Stimulated activated CD8-positive, alpha-beta memory T cell treated with anti-CD3 and anti-CD28 coated beads, Interleukin-7, amount 100 ng/mL, for 48 hours (primary cell): ENCODE results near the gene PAQR4.

Experiments used
- DNase-seq, 2 donors: peaks; one replicate each; pipeline ENCODE4 v3.0.0-alpha.2; 2020; ENCODE audit warnings: low read depth in 1 of 2; ENCODE audit errors: extremely low read depth in 1 of 2

PAQR4 gene

GRCh38 chr16:2977440-2977839 lies 8.3 kb downstream of the PAQR4 start:
- DNase-seq = no peak

GRCh38 chr16:2979669-2980226 lies 10.6 kb downstream of the PAQR4 start:
- no peak for DNase-seq

GRCh38 chr16:2980227-2981176 lies 11.4 kb downstream of the PAQR4 start, which contains the start of gene PKMYT1:
TSS of gene PKMYT1 (minus strand) at chr16:2980446. CDS start at chr16:2979657, 789 bp downstream.
- peak; percentile 89 to 96 for DNase-seq

GRCh38 chr16:2981177-2981898 lies 12.2 kb downstream of the PAQR4 start:
- no peak for DNase-seq

- DNase-seq = no peak
Observed at GRCh38 chr16:2981899-2982250, 12.7 kb downstream of the PAQR4 start.

GRCh38 chr16:2982402-2982801 lies 13.3 kb downstream of the PAQR4 start:
- DNase-seq = no peak

- peak; percentile 53 to 61 for DNase-seq
Observed at GRCh38 chr16:2983706-2984136, 14.6 kb downstream of the PAQR4 start.

GRCh38 chr16:2985462-2985861 lies 16.3 kb downstream of the PAQR4 start:
- DNase-seq = no peak

GRCh38 chr16:2985893-2986355 lies 16.8 kb downstream of the PAQR4 start:
- DNase-seq = no peak

GRCh38 chr16:2986623-2987188 lies 17.6 kb downstream of the PAQR4 start:
- DNase-seq = no peak

- DNase-seq = no peak
Observed at GRCh38 chr16:2987286-2987685, 18.1 kb downstream of the PAQR4 start.

GRCh38 chr16:2987833-2988232 lies 18.7 kb downstream of the PAQR4 start:
- DNase-seq = no peak

GRCh38 chr16:2988590-2989099 lies 19.5 kb downstream of the PAQR4 start:
- no peak for DNase-seq

- no peak for DNase-seq
Observed at GRCh38 chr16:2990891-2991290, 21.7 kb downstream of the PAQR4 start.

GRCh38 chr16:2991566-2992261 lies 22.6 kb downstream of the PAQR4 start:
- no peak for DNase-seq

- no peak for DNase-seq
Observed at GRCh38 chr16:2992383-2993081, 23.4 kb downstream of the PAQR4 start.

GRCh38 chr16:2996298-2996697 lies 27.1 kb downstream of the PAQR4 start:
- DNase-seq = no peak

GRCh38 chr16:2999929-3000328 lies 30.8 kb downstream of the PAQR4 start:
- no peak for DNase-seq

GRCh38 chr16:3000540-3000939 lies 31.4 kb downstream of the PAQR4 start:
- no peak for DNase-seq

- DNase-seq = no peak
Observed at GRCh38 chr16:3001316-3001715, 32.2 kb downstream of the PAQR4 start.
